Kidney epithelial cell (primary cell): ENCODE measurements around the gene FBXO34. TPM values are rescaled to one million over a fixed set of nuclear protein-coding genes. Genes with fewer than 3 reads are reported as not detected.
"Not testable (repeated sequence)": the region's sequence is repeated elsewhere in the genome, so short reads cannot be mapped to it uniquely, and the experiment has no call there.

Experiments used
- DNase-seq: peaks from one replicate; pipeline ENCODE4 v3.0.0-alpha.2; 2010; ENCODE audit warnings: low read depth
- H3K27me3 ChIP-seq: 2 replicates; pipeline ENCODE4 v1.6.0; 2011; ENCODE audit warnings: low read length; ENCODE audit not compliant: control insufficient read depth, insufficient read depth
- H3K36me3 ChIP-seq: 2 replicates; pipeline ENCODE4 v1.5.1; 2011; ENCODE audit warnings: low read length; ENCODE audit not compliant: control insufficient read depth, insufficient read depth
- H3K4me3 ChIP-seq: 2 replicates; pipeline ENCODE4 v1.5.1; 2011; ENCODE audit warnings: low read depth, mild to moderate bottlenecking, control low read depth, low read length
- total RNA-seq: library from RNA; depleted of rRNA; stranded (reverse); fragments of >200 nt; gene quantifications from 2 replicates; pipeline ENCODE4 v1.2.3, GENCODE V29; 2015
- TF ChIP-seq, protein P1 (sequence below): IDR thresholded peaks from 2 replicates; pipeline ENCODE4 v1.5.1; 2011; ENCODE audit warnings: mild to moderate bottlenecking, moderate library complexity, low read length, control low read depth, inconsistent platforms; ENCODE audit not compliant: insufficient read depth, poor library complexity, severe bottlenecking

FBXO34 gene
- total RNA-seq, 1 donor from 2014 or later, result 18.4 TPM

DNA sequence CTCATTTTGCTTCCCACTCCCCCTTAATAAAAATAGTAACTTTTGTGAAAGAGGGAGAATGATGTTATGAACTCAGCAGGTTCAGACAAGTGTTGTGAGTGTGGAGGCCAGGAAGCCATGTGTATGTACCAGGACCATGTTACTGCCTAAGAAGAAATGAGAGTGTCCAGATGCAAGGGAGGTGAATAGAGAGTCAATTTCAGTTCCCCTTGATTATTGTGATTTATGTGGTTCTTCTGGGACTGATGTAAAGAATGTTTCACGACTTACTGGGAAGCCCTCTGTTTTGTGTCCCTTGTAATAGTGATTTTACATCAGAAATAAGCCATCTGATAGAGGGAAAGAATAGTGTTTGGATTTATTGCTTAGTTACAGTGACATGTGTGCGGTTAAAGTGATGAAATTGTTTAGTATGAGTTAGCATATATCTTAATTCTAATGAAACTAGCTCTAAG is 32.5 kb downstream of the FBXO34 start:
- TF ChIP-seq, protein P1, sequence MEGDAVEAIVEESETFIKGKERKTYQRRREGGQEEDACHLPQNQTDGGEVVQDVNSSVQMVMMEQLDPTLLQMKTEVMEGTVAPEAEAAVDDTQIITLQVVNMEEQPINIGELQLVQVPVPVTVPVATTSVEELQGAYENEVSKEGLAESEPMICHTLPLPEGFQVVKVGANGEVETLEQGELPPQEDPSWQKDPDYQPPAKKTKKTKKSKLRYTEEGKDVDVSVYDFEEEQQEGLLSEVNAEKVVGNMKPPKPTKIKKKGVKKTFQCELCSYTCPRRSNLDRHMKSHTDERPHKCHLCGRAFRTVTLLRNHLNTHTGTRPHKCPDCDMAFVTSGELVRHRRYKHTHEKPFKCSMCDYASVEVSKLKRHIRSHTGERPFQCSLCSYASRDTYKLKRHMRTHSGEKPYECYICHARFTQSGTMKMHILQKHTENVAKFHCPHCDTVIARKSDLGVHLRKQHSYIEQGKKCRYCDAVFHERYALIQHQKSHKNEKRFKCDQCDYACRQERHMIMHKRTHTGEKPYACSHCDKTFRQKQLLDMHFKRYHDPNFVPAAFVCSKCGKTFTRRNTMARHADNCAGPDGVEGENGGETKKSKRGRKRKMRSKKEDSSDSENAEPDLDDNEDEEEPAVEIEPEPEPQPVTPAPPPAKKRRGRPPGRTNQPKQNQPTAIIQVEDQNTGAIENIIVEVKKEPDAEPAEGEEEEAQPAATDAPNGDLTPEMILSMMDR, result no peak
- no peak for DNase-seq
- Histone ChIP-seq H3K27me3 (no peaks in the 10 kb centered on the region), H3K36me3 (no peaks in the 10 kb centered on the region), H3K4me3 (no peak overlapping the region)

DNA sequence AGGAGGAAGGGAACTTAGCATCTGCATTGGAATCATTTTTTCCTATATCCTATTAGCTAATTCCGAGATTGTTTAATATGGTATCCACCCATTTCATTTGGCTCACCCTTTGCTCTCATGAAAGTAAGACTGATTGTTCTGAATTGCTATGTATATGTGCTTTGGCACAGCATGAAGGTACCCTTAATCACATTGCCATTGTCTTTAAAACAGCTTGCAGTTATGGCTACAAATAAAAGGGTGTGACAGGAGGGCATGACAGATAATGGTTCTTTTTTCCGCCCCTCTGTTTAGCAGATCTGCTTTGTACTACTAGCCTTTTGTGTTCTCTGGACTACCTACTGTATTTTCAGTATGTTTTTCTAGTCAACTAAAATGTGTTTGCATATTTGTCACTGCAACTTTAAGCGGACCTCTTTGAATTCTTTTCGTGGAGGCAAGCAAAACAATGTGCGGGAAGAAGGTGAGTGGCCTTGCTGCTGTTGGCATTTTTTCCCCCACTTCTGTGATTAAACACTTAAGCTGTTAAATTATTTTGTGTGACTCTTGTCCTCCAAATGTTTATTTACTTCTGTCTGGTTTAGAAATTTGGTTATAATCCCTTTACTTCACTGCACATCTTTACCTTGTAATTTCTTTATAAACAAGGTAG is 35.8 kb downstream of the FBXO34 start:
- no peaks in the 10 kb centered on the region for H3K36me3 ChIP-seq
- TF ChIP-seq, protein P1, result no peak
- H3K27me3 ChIP-seq, result no peaks in the 10 kb centered on the region
- no peak for DNase-seq
- H3K4me3 ChIP-seq, result no peak overlapping the region

DNA sequence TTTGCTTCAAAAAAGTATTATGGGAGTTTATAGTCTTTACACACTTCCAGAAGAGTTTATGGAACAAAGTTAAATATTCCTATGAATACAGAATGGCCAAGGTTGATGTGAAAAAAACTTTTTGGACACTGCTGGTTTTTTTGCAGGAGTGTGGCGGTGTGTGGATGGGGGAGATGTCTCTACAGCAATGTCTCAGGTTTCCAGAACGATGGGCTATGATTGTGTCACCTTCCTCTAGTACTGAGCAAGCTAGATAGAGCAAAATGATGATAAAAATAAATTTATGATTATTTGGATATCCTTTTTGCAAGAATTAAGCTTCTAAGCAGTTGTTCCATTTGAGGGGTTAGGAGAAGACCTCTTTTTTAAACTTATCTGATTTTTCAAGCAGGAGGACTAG is 37.9 kb downstream of the FBXO34 start:
- H3K36me3 ChIP-seq, result no peaks in the 10 kb centered on the region
- no peak overlapping the region for H3K4me3 ChIP-seq
- no peaks in the 10 kb centered on the region for H3K27me3 ChIP-seq
- TF ChIP-seq, protein P1, result no peak
- no peak for DNase-seq

DNA sequence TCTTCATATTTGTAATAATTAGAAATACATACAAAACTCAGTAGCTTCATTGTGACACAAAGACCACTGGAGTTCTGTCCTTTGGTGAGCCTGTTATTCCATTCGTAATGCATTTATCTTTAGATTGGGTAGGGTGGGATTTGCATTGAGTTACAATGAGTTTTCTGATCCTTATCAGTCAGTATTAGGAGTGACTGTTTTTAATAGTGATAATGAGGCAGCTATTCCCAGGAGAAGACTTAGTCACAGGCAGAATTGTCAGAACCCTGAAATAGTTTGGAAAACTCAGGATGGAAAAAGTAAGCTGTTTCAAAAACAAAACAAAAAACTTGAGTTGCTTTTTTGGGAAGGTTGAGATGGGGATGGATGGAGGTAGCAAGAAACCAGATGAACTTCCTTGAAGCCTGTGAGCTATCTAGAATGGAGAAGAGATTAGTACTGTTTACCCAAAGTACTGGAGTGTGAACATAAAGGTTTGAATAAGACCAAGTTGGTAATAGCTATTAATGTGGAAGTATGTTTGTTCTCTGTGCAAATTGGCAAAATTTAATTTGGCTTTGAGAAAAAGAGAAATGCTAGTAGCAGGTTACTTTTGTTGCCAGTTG is 38.6 kb downstream of the FBXO34 start:
- DNase-seq, result no peak
- Histone ChIP-seq H3K27me3 (no peaks in the 10 kb centered on the region), H3K4me3 (no peak overlapping the region), H3K36me3 (no peaks in the 10 kb centered on the region)
- TF ChIP-seq, protein P1, result no peak

DNA sequence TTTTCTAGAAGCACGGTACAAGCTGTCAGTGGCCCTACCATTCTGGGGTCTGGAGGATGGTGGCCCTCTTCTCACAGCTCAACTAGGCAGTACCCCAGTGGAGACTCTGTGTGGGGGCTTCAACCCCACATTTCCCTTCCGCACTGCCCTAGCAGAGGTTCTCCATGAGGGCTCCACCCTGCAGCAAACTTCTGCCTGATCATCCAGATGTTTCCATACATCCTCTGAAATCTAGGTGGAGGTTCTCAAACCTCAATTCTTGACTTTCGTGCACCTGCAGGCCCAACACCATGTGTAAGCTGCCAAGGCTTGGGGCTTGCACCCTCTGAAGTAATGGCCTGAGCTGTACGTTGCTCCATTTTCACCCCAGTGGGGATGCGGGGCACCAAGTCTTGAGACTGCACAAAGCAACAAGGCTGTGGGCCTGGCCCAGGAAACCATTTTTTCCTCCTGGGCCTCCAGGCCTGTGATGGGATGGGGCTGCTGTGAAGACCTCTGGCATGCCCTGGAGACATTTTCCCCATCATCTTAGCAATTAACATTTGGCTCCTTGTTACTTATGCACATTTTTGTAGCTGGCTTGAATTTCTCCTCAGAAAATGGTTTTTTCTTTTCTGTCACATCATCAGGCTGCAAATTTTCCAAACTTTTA is 41.3 kb downstream of the FBXO34 start:
- not testable (repeated sequence) for H3K36me3 ChIP-seq, H3K27me3 ChIP-seq, DNase-seq, H3K4me3 ChIP-seq

DNA sequence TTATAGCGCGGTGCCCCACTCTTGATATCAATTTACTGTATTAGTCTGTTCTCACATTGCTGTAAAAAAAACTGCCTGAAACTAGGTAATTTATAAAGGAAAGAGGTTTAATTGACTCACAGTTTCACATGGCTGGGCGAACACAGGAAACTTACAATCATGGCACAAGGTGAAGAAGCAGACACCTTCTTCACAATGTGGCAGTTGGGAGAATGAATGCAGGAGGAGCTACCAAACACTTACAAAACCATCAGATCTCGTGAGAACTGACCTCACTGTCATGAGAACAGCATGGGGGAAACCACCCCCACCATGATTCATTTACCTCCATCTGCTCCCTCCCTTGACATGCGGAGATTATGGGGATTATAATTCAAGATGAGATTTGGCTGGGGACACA is 42.3 kb downstream of the FBXO34 start:
- no peak for DNase-seq

More for the DNA sequence above, 42.3 kb downstream of the FBXO34 start:
- Histone ChIP-seq H3K4me3 (no peak overlapping the region), H3K36me3 (no peaks in the 10 kb centered on the region), H3K27me3 (no peaks in the 10 kb centered on the region)
- TF ChIP-seq, protein P1, result no peak
